ENCODE measurements around the gene PLB1. TPM values are rescaled to one million over a fixed set of nuclear protein-coding genes. Genes with fewer than 3 reads are reported as not detected.
"Not testable (repeated sequence)": the region's sequence is repeated elsewhere in the genome, so short reads cannot be mapped to it uniquely, and the experiment has no call there.

Gene PLB1
- total RNA-seq, 5 donors from 2014 or later (not counting 1 experiment from before 2014, with no cell fraction given), result 0.07 to 2.5 (median 0.58) TPM

DNA sequence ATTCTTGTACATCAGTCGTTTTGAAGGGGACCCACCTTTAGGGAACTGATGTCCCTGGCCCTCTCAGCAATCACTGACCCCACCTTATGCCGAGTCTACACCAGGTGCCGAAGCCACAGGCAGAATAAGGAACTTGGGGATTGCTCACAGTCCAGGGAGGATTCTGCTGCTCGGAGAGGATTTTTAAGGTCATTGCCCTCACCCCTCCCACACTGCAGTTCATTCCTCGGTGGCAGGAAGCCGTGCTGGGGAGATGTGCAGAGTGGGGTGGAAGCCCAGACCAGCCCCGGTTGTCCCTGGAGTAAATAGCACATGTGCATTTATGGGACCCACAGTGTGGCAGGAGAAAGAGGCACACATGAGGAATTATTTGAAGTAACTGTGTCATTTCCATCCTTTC lies 50.4 kb downstream of the PLB1 start:
- no peaks in the 10 kb centered on the region for H3K27me3 Mint-ChIP-seq
- no peak overlapping the region for H3K4me3 Mint-ChIP-seq
- H3K27ac Mint-ChIP-seq, result peak overlapping the region in 1 of 2 donors; percentile 2

DNA sequence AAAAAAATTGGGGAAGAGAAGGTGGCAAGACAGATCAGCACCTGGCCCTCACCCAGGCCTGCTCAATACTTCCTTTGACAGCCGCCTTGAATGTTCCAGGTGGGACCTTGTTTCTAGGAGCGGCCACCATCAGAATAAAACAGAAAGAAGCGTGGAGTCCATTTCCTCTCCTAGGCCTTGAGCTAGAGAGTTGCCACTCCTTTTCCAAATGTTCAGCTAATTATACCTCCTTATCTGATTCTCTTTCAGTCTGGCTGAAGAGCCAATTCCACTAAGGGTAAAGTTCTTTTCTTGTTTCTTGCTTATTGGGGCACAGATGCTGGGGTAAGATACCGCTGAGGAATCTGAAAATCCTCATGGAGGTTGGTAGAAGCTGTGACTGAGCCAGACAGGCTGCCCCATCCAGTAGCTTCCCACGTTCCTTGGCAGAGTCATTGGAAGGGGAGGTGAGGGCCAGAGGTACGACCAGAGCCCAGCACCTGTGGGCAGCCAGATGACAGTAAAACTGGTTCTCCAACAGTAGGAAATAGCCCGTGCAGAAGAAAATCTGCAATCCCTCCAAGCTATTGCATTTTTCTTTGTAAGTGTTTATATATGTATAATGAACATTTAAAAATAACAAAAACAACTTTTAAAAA lies 51.5 kb downstream of the PLB1 start:
- Histone ChIP-seq H3K4me3 (ENCODE audit: control insufficient read depth in 1 of 2, extremely low read depth in 1 of 2, low read length in 1 of 2) (no peak overlapping the region), H3K27me3 (replicated peaks in 1 of 2; ENCODE audit: control insufficient read depth in 2 of 2, extremely low read depth in 1 of 2, insufficient read depth in 2 of 2, low read length in 1 of 2) (peaks cover 0 to 3% of the 10 kb centered on the region in 2 experiments), H3K36me3 (ENCODE audit: control insufficient read depth in 2 of 2, extremely low read depth in 1 of 2, insufficient read depth in 1 of 2, low read length in 1 of 2) (no peaks in the 10 kb centered on the region), H3K9me3 (no peaks in the 10 kb centered on the region), H3K4me1 (ENCODE audit: control insufficient read depth in 1 of 2, extremely low read depth in 1 of 2, insufficient read depth in 2 of 2, low read length in 2 of 2) (peaks cover 0 to 49% of the 10 kb centered on the region in 2 experiments), H3K27ac (ENCODE audit: low read length) (peak overlapping the region; percentile 60)
- POLR2A ChIA-PET, result no interaction called here
- CTCF ChIA-PET, result interaction anchor here in 1 of 2 donors (1.2 kb wide), 1 partner anchor 19 kb away, joined by 4 read pairs; no protein-coding TSS in a partner anchor
- peaks cover 19 to 35% (median 31%) of the 10 kb centered on the region in 3 donors for H3K4me1 Mint-ChIP-seq
- no peaks in the 10 kb centered on the region for H3K27me3 Mint-ChIP-seq
- no peak for ATAC-seq (replicated peaks in 1 of 4)
- 90% methylated on average over 5 of the region's 7 CpGs for WGBS (ENCODE audit: insufficient coverage)
- H3K9me3 Mint-ChIP-seq, result no peaks in the 10 kb centered on the region
- H3K4me3 Mint-ChIP-seq, result no peak overlapping the region
- DNase-seq, result no peak
- H3K36me3 Mint-ChIP-seq, result no peaks in the 10 kb centered on the region
- peak overlapping the region in 1 of 2 donors; percentile 19 for H3K27ac Mint-ChIP-seq

More for the DNA sequence above, 50.4 kb downstream of the PLB1 start:
- Mint-ChIP-seq H3K9me3 (no peaks in the 10 kb centered on the region), H3K4me1 (peaks cover 19 to 35% (median 31%) of the 10 kb centered on the region in 3 donors), H3K36me3 (no peaks in the 10 kb centered on the region)
- H3K27ac ChIP-seq (ENCODE audit: low read length), result no peak overlapping the region
- no peaks in the 10 kb centered on the region for H3K36me3 ChIP-seq (ENCODE audit: control insufficient read depth in 2 of 2, extremely low read depth in 1 of 2, insufficient read depth in 1 of 2, low read length in 1 of 2)
- H3K4me3 ChIP-seq (ENCODE audit: control insufficient read depth in 1 of 2, extremely low read depth in 1 of 2, low read length in 1 of 2), result no peak overlapping the region
- H3K9me3 ChIP-seq, result no peaks in the 10 kb centered on the region
- POLR2A ChIA-PET, result no interaction called here
- 29% methylated on average over 1 of the region's 7 CpGs for WGBS (ENCODE audit: insufficient coverage)
- DNase-seq (no peak), ATAC-seq (replicated peaks in 1 of 4) (no peak)
- H3K4me1 ChIP-seq (ENCODE audit: control insufficient read depth in 1 of 2, extremely low read depth in 1 of 2, insufficient read depth in 2 of 2, low read length in 2 of 2), result peaks cover 0 to 49% of the 10 kb centered on the region in 2 experiments
- CTCF ChIA-PET, result interaction anchor here in 1 of 2 donors (0.5 kb wide), 1 partner anchor 124 kb away, joined by 3 read pairs; no protein-coding TSS in a partner anchor
- H3K27me3 ChIP-seq (replicated peaks in 1 of 2; ENCODE audit: control insufficient read depth in 2 of 2, extremely low read depth in 1 of 2, insufficient read depth in 2 of 2, low read length in 1 of 2), result peaks cover 0 to 3% of the 10 kb centered on the region in 2 experiments

DNA sequence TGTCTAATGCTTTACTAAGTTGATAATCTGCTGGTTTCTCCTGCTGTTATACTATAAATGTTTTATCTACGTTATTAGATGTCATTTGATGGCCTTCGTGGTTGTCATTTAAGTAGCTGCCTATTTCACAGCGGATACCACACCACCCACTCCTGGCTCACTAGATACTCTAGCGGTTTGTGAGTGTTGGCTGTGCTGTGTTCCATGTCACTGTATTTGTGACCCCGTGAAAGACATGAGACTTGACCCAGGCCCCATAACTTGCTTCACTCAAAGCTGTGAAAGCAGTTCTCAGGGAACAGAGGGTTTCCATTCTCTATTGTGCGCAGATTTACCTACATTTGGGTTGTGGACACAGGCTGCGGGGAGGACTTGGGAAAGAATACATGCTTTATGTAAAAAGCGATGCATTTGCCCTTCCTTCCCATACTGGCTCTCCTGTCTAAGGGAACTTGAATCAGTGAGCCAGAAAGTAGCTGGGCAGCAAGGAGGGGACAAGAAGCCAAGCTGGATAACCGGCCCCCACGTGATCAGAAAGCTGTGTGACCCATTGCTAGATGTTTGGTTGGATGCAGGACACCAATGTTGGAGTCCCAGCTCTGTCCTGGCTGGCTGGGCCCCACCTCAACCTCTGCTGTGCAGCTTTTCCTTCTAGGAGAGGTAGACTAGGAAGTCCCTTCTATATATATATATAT lies 52.2 kb downstream of the PLB1 start:
- Mint-ChIP-seq H3K4me3 (no peak overlapping the region), H3K27me3 (no peaks in the 10 kb centered on the region), H3K4me1 (peaks cover 19 to 35% (median 31%) of the 10 kb centered on the region in 3 donors), H3K36me3 (no peaks in the 10 kb centered on the region), H3K27ac (peak overlapping the region in 1 of 2 donors; percentile 44), H3K9me3 (no peaks in the 10 kb centered on the region)
- peak in 3 of 4 experiments; percentile 20 to 42 (median 28) for ATAC-seq (replicated peaks in 1 of 4)
- ChIA-PET CTCF (interaction anchor here in 1 of 2 donors (1.2 kb wide), 1 partner anchor 19 kb away, joined by 4 read pairs; no protein-coding TSS in a partner anchor), POLR2A (no interaction called here)
- H3K27me3 ChIP-seq (replicated peaks in 1 of 2; ENCODE audit: control insufficient read depth in 2 of 2, extremely low read depth in 1 of 2, insufficient read depth in 2 of 2, low read length in 1 of 2), result peaks cover 0 to 3% of the 10 kb centered on the region in 2 experiments
- H3K36me3 ChIP-seq (ENCODE audit: control insufficient read depth in 2 of 2, extremely low read depth in 1 of 2, insufficient read depth in 1 of 2, low read length in 1 of 2), result no peaks in the 10 kb centered on the region
- peaks cover 0 to 49% of the 10 kb centered on the region in 2 experiments for H3K4me1 ChIP-seq (ENCODE audit: control insufficient read depth in 1 of 2, extremely low read depth in 1 of 2, insufficient read depth in 2 of 2, low read length in 2 of 2)
- H3K27ac ChIP-seq (ENCODE audit: low read length), result peak overlapping the region; percentile 62
- no peaks in the 10 kb centered on the region for H3K9me3 ChIP-seq
- no peak overlapping the region for H3K4me3 ChIP-seq (ENCODE audit: control insufficient read depth in 1 of 2, extremely low read depth in 1 of 2, low read length in 1 of 2)
- DNase-seq, result peak in 17 of 35 experiments; percentile 7 to 58 (median 23)
- WGBS (ENCODE audit: insufficient coverage), result 81% methylated on average over 3 of the region's 10 CpGs

DNA sequence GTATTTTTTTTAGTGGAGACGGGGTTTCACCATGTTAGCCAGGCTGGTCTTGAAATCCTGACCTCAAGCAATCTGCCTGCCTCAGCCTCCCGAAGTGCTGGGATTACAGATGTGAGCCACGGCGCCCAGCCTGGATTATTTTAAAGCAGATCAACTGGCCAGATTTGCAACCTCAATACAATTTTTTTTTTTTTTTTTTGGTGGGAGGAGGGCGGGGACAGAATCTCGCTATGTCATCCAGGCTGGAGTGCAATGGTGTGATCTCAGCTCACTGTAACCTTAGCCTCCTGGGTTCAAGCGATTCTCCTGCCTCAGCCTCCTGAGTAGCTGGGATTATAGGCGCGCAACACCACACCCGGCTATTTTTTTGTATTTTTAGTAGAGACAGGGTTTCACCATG lies 54.5 kb downstream of the PLB1 start:
- CTCF ChIA-PET; DNase-seq; ATAC-seq (replicated peaks in 1 of 4); H3K4me3 Mint-ChIP-seq; H3K27ac Mint-ChIP-seq; H3K27me3 ChIP-seq (replicated peaks in 1 of 2; ENCODE audit: control insufficient read depth in 2 of 2, extremely low read depth in 1 of 2, insufficient read depth in 2 of 2, low read length in 1 of 2); H3K4me3 ChIP-seq (ENCODE audit: control insufficient read depth in 1 of 2, extremely low read depth in 1 of 2, low read length in 1 of 2); H3K9me3 Mint-ChIP-seq; H3K36me3 ChIP-seq (ENCODE audit: control insufficient read depth in 2 of 2, extremely low read depth in 1 of 2, insufficient read depth in 1 of 2, low read length in 1 of 2); H3K9me3 ChIP-seq; H3K27me3 Mint-ChIP-seq; H3K36me3 Mint-ChIP-seq; H3K27ac ChIP-seq (ENCODE audit: low read length); POLR2A ChIA-PET: not testable (repeated sequence)
- peaks cover 0 to 34% of the 10 kb centered on the region in 2 experiments for H3K4me1 ChIP-seq (ENCODE audit: control insufficient read depth in 1 of 2, extremely low read depth in 1 of 2, insufficient read depth in 2 of 2, low read length in 2 of 2)
- peaks cover 8 to 23% (median 19%) of the 10 kb centered on the region in 3 donors for H3K4me1 Mint-ChIP-seq
- 100% methylated on average over 2 of the region's 10 CpGs for WGBS (ENCODE audit: insufficient coverage)

DNA sequence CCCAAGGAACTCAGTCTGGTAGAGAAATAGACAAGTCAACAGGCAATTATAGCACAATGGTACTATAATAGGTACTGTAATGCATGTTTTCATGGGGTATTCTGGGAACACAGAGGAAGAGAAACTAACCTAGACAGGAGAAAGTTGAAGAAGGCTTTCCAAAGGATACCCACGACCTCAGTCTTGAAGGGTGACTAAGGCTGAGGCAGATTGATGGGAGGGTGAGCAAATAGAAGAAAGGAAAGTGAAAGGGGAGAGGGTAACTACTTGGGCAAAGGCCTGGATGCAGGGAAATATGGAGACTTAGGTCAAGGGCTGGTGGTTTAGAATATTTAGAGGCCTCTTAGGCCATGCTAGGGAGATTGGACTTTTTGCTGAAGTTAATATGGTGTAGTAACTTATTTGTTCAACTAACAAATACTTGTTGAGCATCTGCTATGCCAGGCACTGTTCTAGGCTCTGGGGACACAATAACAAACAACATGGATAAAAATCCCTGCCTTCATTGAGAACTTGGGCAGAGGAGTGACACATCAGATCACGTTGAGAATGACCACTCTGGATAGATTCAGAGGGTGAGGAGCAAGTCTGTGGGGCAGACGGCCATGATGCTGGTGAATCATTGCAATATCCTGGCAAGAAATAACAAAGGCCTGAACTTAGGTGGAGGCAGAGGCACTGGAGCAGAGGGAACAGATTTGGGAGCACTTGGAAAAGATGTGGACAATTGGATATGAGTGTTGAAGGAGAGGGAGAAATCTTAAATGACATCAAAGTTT lies 56.4 kb downstream of the PLB1 start:
- WGBS (ENCODE audit: insufficient coverage), result 37% methylated on average over 3 of the region's 3 CpGs
- Histone ChIP-seq H3K4me3 (ENCODE audit: control insufficient read depth in 1 of 2, extremely low read depth in 1 of 2, low read length in 1 of 2) (no peak overlapping the region), H3K27ac (ENCODE audit: low read length) (no peak overlapping the region), H3K27me3 (replicated peaks in 1 of 2; ENCODE audit: control insufficient read depth in 2 of 2, extremely low read depth in 1 of 2, insufficient read depth in 2 of 2, low read length in 1 of 2) (no peaks in the 10 kb centered on the region), H3K4me1 (ENCODE audit: control insufficient read depth in 1 of 2, extremely low read depth in 1 of 2, insufficient read depth in 2 of 2, low read length in 2 of 2) (peaks cover 0 to 15% of the 10 kb centered on the region in 2 experiments), H3K9me3 (no peaks in the 10 kb centered on the region), H3K36me3 (ENCODE audit: control insufficient read depth in 2 of 2, extremely low read depth in 1 of 2, insufficient read depth in 1 of 2, low read length in 1 of 2) (no peaks in the 10 kb centered on the region)
- Mint-ChIP-seq H3K9me3 (no peaks in the 10 kb centered on the region), H3K4me3 (no peak overlapping the region), H3K4me1 (peaks cover 0 to 11% (median 8%) of the 10 kb centered on the region in 3 donors), H3K36me3 (no peaks in the 10 kb centered on the region), H3K27ac (no peak overlapping the region), H3K27me3 (no peaks in the 10 kb centered on the region)
- ChIA-PET POLR2A (no interaction called here), CTCF (no interaction called here)
- DNase-seq (no peak), ATAC-seq (replicated peaks in 1 of 4) (no peak)

DNA sequence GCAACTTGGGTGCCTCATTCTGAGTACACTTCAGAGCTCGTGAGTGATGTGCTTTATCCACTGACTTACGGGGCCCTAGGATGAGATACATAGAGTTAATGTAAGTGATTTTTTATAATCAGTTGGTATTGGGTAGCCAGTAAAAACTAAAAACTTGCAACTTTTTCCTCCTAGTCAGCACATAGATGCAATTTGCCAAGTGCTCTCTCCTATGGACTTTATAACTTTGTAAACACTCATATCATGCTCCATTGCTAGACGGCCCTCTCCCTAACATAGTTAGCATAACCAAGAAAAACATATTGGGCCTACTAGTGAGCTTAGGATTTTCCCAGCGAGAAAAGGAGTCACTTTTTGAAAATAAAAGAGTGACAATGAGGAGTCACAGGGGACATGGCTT lies 60.4 kb downstream of the PLB1 start:
- Histone ChIP-seq H3K9me3 (no peaks in the 10 kb centered on the region), H3K4me3 (ENCODE audit: control insufficient read depth in 1 of 2, extremely low read depth in 1 of 2, low read length in 1 of 2) (no peak overlapping the region), H3K27me3 (replicated peaks in 1 of 2; ENCODE audit: control insufficient read depth in 2 of 2, extremely low read depth in 1 of 2, insufficient read depth in 2 of 2, low read length in 1 of 2) (no peaks in the 10 kb centered on the region), H3K4me1 (ENCODE audit: control insufficient read depth in 1 of 2, extremely low read depth in 1 of 2, insufficient read depth in 2 of 2, low read length in 2 of 2) (no peaks in the 10 kb centered on the region), H3K36me3 (ENCODE audit: control insufficient read depth in 2 of 2, extremely low read depth in 1 of 2, insufficient read depth in 1 of 2, low read length in 1 of 2) (no peaks in the 10 kb centered on the region), H3K27ac (ENCODE audit: low read length) (no peak overlapping the region)
- Mint-ChIP-seq H3K27me3 (no peaks in the 10 kb centered on the region), H3K36me3 (no peaks in the 10 kb centered on the region), H3K4me3 (no peak overlapping the region), H3K27ac (no peak overlapping the region), H3K9me3 (no peaks in the 10 kb centered on the region), H3K4me1 (no peaks in the 10 kb centered on the region)
- ATAC-seq (replicated peaks in 1 of 4), result no peak
- CTCF ChIA-PET, result no interaction called here
- no CpG with 5 or more reads among the region's 4 CpGs for WGBS (ENCODE audit: insufficient coverage)
- POLR2A ChIA-PET, result no interaction called here
- no peak for DNase-seq

All from T-cell (primary cell).